Rectal smooth muscle tissue (tissue), 1 donor: ENCODE data around the gene ARL4A.

Experiments used
- H3K27ac ChIP-seq: one replicate; pipeline ENCODE4 v1.7.0; 2013; ENCODE audit warnings: low read depth, low read length, inconsistent platforms
- H3K27me3 ChIP-seq: one replicate; pipeline ENCODE4 v1.7.0; 2013; ENCODE audit warnings: low read length; ENCODE audit not compliant: control insufficient read depth, insufficient read depth
- H3K36me3 ChIP-seq: one replicate; pipeline ENCODE4 v1.7.0; 2013; ENCODE audit warnings: low read length; ENCODE audit not compliant: control insufficient read depth, insufficient read depth
- H3K4me1 ChIP-seq: one replicate; pipeline ENCODE4 v1.7.0; 2013; ENCODE audit warnings: low read length; ENCODE audit not compliant: control insufficient read depth, insufficient read depth
- H3K4me3 ChIP-seq: one replicate; pipeline ENCODE4 v1.7.0; 2013; ENCODE audit warnings: low read length
- H3K9ac ChIP-seq: one replicate; pipeline ENCODE4 v1.7.0; 2013; ENCODE audit warnings: low read length

Gene ARL4A

GRCh38 chr7:12713625-12714378, 26.4 kb downstream of the ARL4A start:
- Histone ChIP-seq H3K27ac (no peak overlapping the region), H3K9ac (no peak overlapping the region)

GRCh38 chr7:12714379-12714737, 26.9 kb downstream of the ARL4A start:
- no peak overlapping the region for H3K27ac ChIP-seq
- H3K4me1 ChIP-seq = peaks cover 2% of the 10 kb centered on the region
- H3K27me3 ChIP-seq = no peaks in the 10 kb centered on the region
- H3K4me3 ChIP-seq = no peak overlapping the region
- H3K9ac ChIP-seq = no peak overlapping the region
- no peaks in the 10 kb centered on the region for H3K36me3 ChIP-seq

More at GRCh38 chr7:12713625-12714378, 26.4 kb downstream of the ARL4A start:
- no peaks in the 10 kb centered on the region for H3K36me3 ChIP-seq
- H3K27me3 ChIP-seq = no peaks in the 10 kb centered on the region
- H3K4me1 ChIP-seq = peaks cover 2% of the 10 kb centered on the region
- H3K4me3 ChIP-seq = no peak overlapping the region

GRCh38 chr7:12715372-12716133, 28.1 kb downstream of the ARL4A start:
- peaks cover 2% of the 10 kb centered on the region for H3K4me1 ChIP-seq
- no peak overlapping the region for H3K27ac ChIP-seq
- peak overlapping the region; percentile 41 for H3K9ac ChIP-seq
- peak overlapping the region; percentile 25 for H3K4me3 ChIP-seq
- H3K27me3 ChIP-seq = no peaks in the 10 kb centered on the region
- no peaks in the 10 kb centered on the region for H3K36me3 ChIP-seq

- H3K4me3 ChIP-seq = no peak overlapping the region
- no peaks in the 10 kb centered on the region for H3K27me3 ChIP-seq
- no peak overlapping the region for H3K9ac ChIP-seq
- peaks cover 2% of the 10 kb centered on the region for H3K4me1 ChIP-seq
- H3K36me3 ChIP-seq = no peaks in the 10 kb centered on the region
- peak overlapping the region; percentile 34 for H3K27ac ChIP-seq
Measured at GRCh38 chr7:12716134-12716681, 28.8 kb downstream of the ARL4A start.

GRCh38 chr7:12716722-12717121, 29.3 kb downstream of the ARL4A start:
- H3K36me3 ChIP-seq = no peaks in the 10 kb centered on the region
- no peak overlapping the region for H3K4me3 ChIP-seq
- H3K27me3 ChIP-seq = no peaks in the 10 kb centered on the region
- no peak overlapping the region for H3K27ac ChIP-seq
- peaks cover 2% of the 10 kb centered on the region for H3K4me1 ChIP-seq
- H3K9ac ChIP-seq = no peak overlapping the region

GRCh38 chr7:12719141-12719919, 31.9 kb downstream of the ARL4A start:
- H3K4me3 ChIP-seq = no peak overlapping the region
- H3K9ac ChIP-seq = no peak overlapping the region
- H3K36me3 ChIP-seq = no peaks in the 10 kb centered on the region
- peaks cover 2% of the 10 kb centered on the region for H3K4me1 ChIP-seq
- no peak overlapping the region for H3K27ac ChIP-seq
- H3K27me3 ChIP-seq = no peaks in the 10 kb centered on the region

GRCh38 chr7:12719981-12720865, 32.8 kb downstream of the ARL4A start:
- H3K36me3 ChIP-seq = no peaks in the 10 kb centered on the region
- no peak overlapping the region for H3K9ac ChIP-seq
- peaks cover 2% of the 10 kb centered on the region for H3K4me1 ChIP-seq
- no peaks in the 10 kb centered on the region for H3K27me3 ChIP-seq
- no peak overlapping the region for H3K4me3 ChIP-seq
- no peak overlapping the region for H3K27ac ChIP-seq

GRCh38 chr7:12721286-12721830, 33.9 kb downstream of the ARL4A start:
- no peaks in the 10 kb centered on the region for H3K36me3 ChIP-seq
- no peaks in the 10 kb centered on the region for H3K4me1 ChIP-seq
- no peak overlapping the region for H3K4me3 ChIP-seq

GRCh38 chr7:12722136-12722535, 34.7 kb downstream of the ARL4A start:
- no peaks in the 10 kb centered on the region for H3K36me3 ChIP-seq

More at GRCh38 chr7:12721286-12721830, 33.9 kb downstream of the ARL4A start:
- Histone ChIP-seq H3K27me3 (no peaks in the 10 kb centered on the region), H3K27ac (no peak overlapping the region), H3K9ac (no peak overlapping the region)

GRCh38 chr7:12722636-12723605, 35.5 kb downstream of the ARL4A start:
- H3K27me3 ChIP-seq = no peaks in the 10 kb centered on the region
- no peak overlapping the region for H3K9ac ChIP-seq
- H3K4me1 ChIP-seq = no peaks in the 10 kb centered on the region
- no peak overlapping the region for H3K4me3 ChIP-seq
- H3K36me3 ChIP-seq = no peaks in the 10 kb centered on the region
- no peak overlapping the region for H3K27ac ChIP-seq

More at GRCh38 chr7:12722136-12722535, 34.7 kb downstream of the ARL4A start:
- Histone ChIP-seq H3K4me3 (no peak overlapping the region), H3K9ac (no peak overlapping the region), H3K27me3 (no peaks in the 10 kb centered on the region), H3K27ac (no peak overlapping the region), H3K4me1 (no peaks in the 10 kb centered on the region)
